IMR-90 (cell line): ENCODE data around the gene CCDC116. TPM values are rescaled to one million over a fixed set of nuclear protein-coding genes. Genes with fewer than 3 reads are reported as not detected.

ENCODE experiments used
- ATAC-seq: fragments of 200-7000 bp; cut with Tn5 transposase; 2 replicates; pipeline ENCODE4 v1.9.1; 2020; ENCODE audit warnings: low read depth, mild to moderate bottlenecking, moderate library complexity
- BruUV-seq: library from RNA; stranded (reverse); fragments of 400-500 nt; replicated peaks from 2 replicates; lab custom pipeline; 2021; lab: Mats Ljungman, UMichigan
- CTCF ChIA-PET: fragments of 300-600 bp; formaldehyde crosslinking; extraction: SDS; loops from one replicate; lab custom pipeline; 2021; ENCODE audit warnings: antibody characterized with exemption; lab: Yijun Ruan, JAX
- POLR2A ChIA-PET: fragments of 300-600 bp; sonication (Branson Sonifier 250); formaldehyde crosslinking; loops from one replicate; lab custom pipeline; 2022; ENCODE audit warnings: antibody characterized with exemption; ENCODE audit not compliant: unreplicated experiment; lab: Charles Lee
- DNase-seq: peaks from one replicate; pipeline ENCODE4 v3.0.0; 2013
- H2AFZ ChIP-seq: replicated peaks from 2 replicates; pipeline ENCODE3; 2013; ENCODE audit warnings: low read length, mild to moderate bottlenecking; ENCODE audit not compliant: poor library complexity
- H2AK5ac ChIP-seq: 2 replicates; pipeline ENCODE4 v1.6.1; 2013; ENCODE audit warnings: low read depth, low read length, inconsistent platforms
- H2AK9ac ChIP-seq: replicated peaks from 2 replicates; pipeline ENCODE3; 2013; ENCODE audit warnings: mild to moderate bottlenecking, low read depth, low read length, moderate library complexity; ENCODE audit not compliant: poor library complexity
- H2BK120ac ChIP-seq: 2 replicates; pipeline ENCODE4 v1.6.1; 2013; ENCODE audit warnings: low read depth, low read length, inconsistent platforms
- H2BK15ac ChIP-seq: 3 replicates; pipeline ENCODE4 v1.6.1; 2013; ENCODE audit warnings: low read depth, low read length, inconsistent platforms
- H2BK20ac ChIP-seq: 2 replicates; pipeline ENCODE4 v1.6.1; 2013; ENCODE audit warnings: low read depth, mild to moderate bottlenecking, inconsistent platforms, low read length, moderate library complexity
- H2BK5ac ChIP-seq: 2 replicates; pipeline ENCODE4 v1.6.1; 2013; ENCODE audit warnings: mild to moderate bottlenecking, low read depth, low read length, inconsistent platforms; ENCODE audit not compliant: poor library complexity, severe bottlenecking
- H3K14ac ChIP-seq: replicated peaks from 2 replicates; pipeline ENCODE4 v1.6.1; 2013; ENCODE audit warnings: low read depth, low read length, inconsistent platforms
- H3K18ac ChIP-seq: 2 replicates; pipeline ENCODE4 v1.6.1; 2013; ENCODE audit warnings: low read depth, low read length, control low read depth
- H3K23ac ChIP-seq: 2 replicates; pipeline ENCODE4 v1.6.1; 2013; ENCODE audit warnings: low read depth, low read length, inconsistent platforms
- H3K27ac ChIP-seq: 2 replicates; pipeline ENCODE4 v1.5.1; 2013; ENCODE audit warnings: mild to moderate bottlenecking, control low read depth, low read length; ENCODE audit not compliant: insufficient read depth
- H3K27me3 ChIP-seq: 2 replicates; pipeline ENCODE4 v1.6.1; 2013; ENCODE audit warnings: low read length; ENCODE audit not compliant: control insufficient read depth, insufficient read depth
- H3K36me3 ChIP-seq: 2 replicates; pipeline ENCODE4 v1.6.1; 2013; ENCODE audit warnings: low read length, mixed read lengths; ENCODE audit not compliant: control insufficient read depth, insufficient read depth
- H3K4ac ChIP-seq: 2 replicates; pipeline ENCODE4 v1.6.1; 2013; ENCODE audit warnings: low read depth, low read length, inconsistent platforms
- H3K4me1 ChIP-seq: 2 replicates; pipeline ENCODE4 v1.6.1; 2013; ENCODE audit warnings: low read length, mixed read lengths; ENCODE audit not compliant: control insufficient read depth, insufficient read depth
- H3K4me2 ChIP-seq: 2 replicates; pipeline ENCODE4 v1.6.1; 2013; ENCODE audit warnings: low read depth, mild to moderate bottlenecking, control low read depth, low read length, moderate library complexity
- H3K4me3 ChIP-seq: 2 replicates; pipeline ENCODE4 v1.5.1; 2013; ENCODE audit warnings: low read depth, mild to moderate bottlenecking, control low read depth, low read length, moderate library complexity; ENCODE audit not compliant: insufficient read depth
- H3K56ac ChIP-seq: 2 replicates; pipeline ENCODE4 v1.6.1; 2013; ENCODE audit warnings: low read length, inconsistent platforms; ENCODE audit not compliant: insufficient read depth; ENCODE audit errors: extremely low read depth
- H3K79me1 ChIP-seq, 2 experiments: 2 replicates each; pipeline ENCODE4 v1.6.1; 2013; ENCODE audit warnings: low read length in 2 of 2, inconsistent platforms in 1 of 2, low read depth in 1 of 2
- H3K9ac ChIP-seq: 2 replicates; pipeline ENCODE4 v1.6.1; 2013; ENCODE audit warnings: low read depth, low read length, control low read depth
- H3K9me1 ChIP-seq: 2 replicates; pipeline ENCODE4 v1.6.1; 2013; ENCODE audit warnings: low read length, inconsistent platforms; ENCODE audit not compliant: insufficient read depth
- H3K9me3 ChIP-seq: 2 replicates; pipeline ENCODE4 v1.6.1; 2013; ENCODE audit warnings: low read length; ENCODE audit not compliant: control insufficient read depth, insufficient read depth
- H4K20me1 ChIP-seq: 2 replicates; pipeline ENCODE4 v1.6.1; 2013; ENCODE audit warnings: low read length, inconsistent platforms; ENCODE audit not compliant: insufficient read depth
- H4K5ac ChIP-seq: 2 replicates; pipeline ENCODE4 v1.6.1; 2013; ENCODE audit warnings: mild to moderate bottlenecking, low read depth, low read length, control low read depth
- H4K8ac ChIP-seq, 2 experiments: 2 replicates each; pipeline ENCODE4 v1.6.1; 2013; ENCODE audit warnings: low read depth in 2 of 2, low read length in 2 of 2, control low read depth in 1 of 2, inconsistent platforms in 1 of 2
- H4K91ac ChIP-seq: 2 replicates; pipeline ENCODE4 v1.6.1; 2013; ENCODE audit warnings: low read depth, low read length, inconsistent platforms; ENCODE audit not compliant: insufficient read depth
- BHLHE40 ChIP-seq: fragments of 150-350 bp; IDR thresholded peaks from 2 replicates; pipeline ENCODE4 v1.6.1; 2016; ENCODE audit warnings: mild to moderate bottlenecking, low read depth, low read length
- CEBPB ChIP-seq: IDR thresholded peaks from 2 replicates; pipeline ENCODE4 v1.6.1; 2012; ENCODE audit warnings: low read depth, low read length, improper control_type of control experiment
- CHD1 ChIP-seq: IDR thresholded peaks from 2 replicates; pipeline ENCODE4 v1.6.1; 2012; ENCODE audit warnings: low read depth, low read length, improper control_type of control experiment
- FOS ChIP-seq: fragments of 150-350 bp; IDR thresholded peaks from 2 replicates; pipeline ENCODE4 v1.6.1; 2016; ENCODE audit warnings: low read depth, low read length
- MAFK ChIP-seq: IDR thresholded peaks from 2 replicates; pipeline ENCODE4 v1.6.1; 2012; ENCODE audit warnings: low read depth, low read length, improper control_type of control experiment
- MAZ ChIP-seq: IDR thresholded peaks from 2 replicates; pipeline ENCODE4 v1.6.1; 2012; ENCODE audit warnings: low read depth, mild to moderate bottlenecking, low read length, improper control_type of control experiment, moderate library complexity, borderline replicate concordance
- POLR2A ChIP-seq: IDR thresholded peaks from 2 replicates; pipeline ENCODE4 v1.6.1; 2012; ENCODE audit warnings: mild to moderate bottlenecking, low read depth, low read length
- RFX5 ChIP-seq: IDR thresholded peaks from 2 replicates; pipeline ENCODE4 v1.8.0; 2012; ENCODE audit warnings: low read depth, mild to moderate bottlenecking, low read length, moderate library complexity
- SMC3 ChIP-seq: fragments of 150-350 bp; IDR thresholded peaks from 2 replicates; pipeline ENCODE4 v1.6.1; 2016; ENCODE audit warnings: low read depth, mild to moderate bottlenecking, antibody characterized with exemption, low read length, moderate library complexity
- WGBS, 2 experiments: methylation state at CpG; one replicate each; pipeline versions ENCODE4 v1.1.5 to v1.1.7; 2013; ENCODE audit warnings: missing lambda C conversion rate in 2 of 2; ENCODE audit not compliant: insufficient read length in 1 of 2; ENCODE audit errors: extremely low coverage in 2 of 2; 5-methylcytosine and 5-hydroxymethylcytosine counted together
- dilution Hi-C: fragments of 300-500 bp; cut with HindIII; formaldehyde crosslinking; loops from one replicate; pipeline ENCODE4 v1.14.3; 2018; ENCODE audit warnings: low sequenced_read_pairs; ENCODE audit not compliant: unreplicated experiment
- in situ Hi-C: fragments of 300-500 bp; cut with MboI; formaldehyde crosslinking; loops from 3 replicates; pipeline ENCODE4 v1.14.3; 2019; ENCODE audit warnings: low sequenced_read_pairs, inconsistent platforms, mixed read lengths
- intact Hi-C: fragments of 100-400 bp; cut with micrococcal nuclease; formaldehyde crosslinking; loops from 2 replicates; pipeline ENCODE4 v1.10.0; 2022
- polyA plus RNA-seq, 3 experiments: library from polyadenylated mRNA; depleted of rRNA; stranded (reverse); fragments of >200 nt; gene quantifications; 2 replicates each; pipeline ENCODE4 v1.2.3, GENCODE V29; 2012; ENCODE audit warnings: low replicate concordance in 1 of 3
- total RNA-seq: library from RNA; depleted of rRNA; stranded (reverse); fragments of >200 nt; gene quantifications from 2 replicates; pipeline ENCODE4 v1.2.3, GENCODE V29; 2012
- TF ChIP-seq, protein P1 (sequence below): fragments of 150-350 bp; IDR thresholded peaks from 2 replicates; pipeline ENCODE4 v1.6.1; 2017; ENCODE audit warnings: mild to moderate bottlenecking, antibody characterized with exemption, low read length, low read depth

Gene CCDC116
- total and polyA plus RNA-seq, 2 of the 4 experiments (the other 2 are of a cell fraction) = under 0.01 to 0.27 TPM

DNA sequence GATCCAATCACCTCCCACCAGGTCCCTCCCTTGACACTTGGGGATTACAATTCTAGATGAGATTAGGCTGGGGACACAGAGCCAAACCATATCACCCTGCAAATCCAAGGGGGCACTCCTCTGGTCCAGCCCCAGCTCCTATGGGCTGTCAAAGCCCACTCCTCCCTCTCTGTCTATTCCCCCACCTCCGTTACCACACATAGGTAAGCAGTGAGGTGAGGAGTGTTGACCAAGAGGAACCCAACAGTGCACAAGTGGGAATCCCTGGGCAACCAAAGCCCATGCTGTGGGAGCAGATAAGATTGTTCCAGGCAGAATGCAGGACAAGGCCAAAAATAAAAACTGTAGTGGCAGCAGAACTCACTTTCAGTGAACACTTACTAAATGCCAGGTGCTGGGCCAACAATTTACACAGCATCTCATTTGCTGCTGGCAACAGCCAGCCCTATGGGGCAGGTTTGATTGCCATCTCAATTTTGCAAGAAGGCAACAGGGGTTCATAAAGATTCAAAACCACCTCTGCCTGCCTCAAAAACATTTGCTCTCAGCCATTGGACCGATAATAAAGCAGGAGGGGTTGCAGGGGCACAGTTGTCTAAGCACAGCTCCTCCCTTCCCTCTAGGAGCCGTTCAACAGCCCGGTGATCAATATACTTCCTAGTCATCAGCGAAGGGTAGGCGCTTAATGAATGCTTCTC, 18.4 kb downstream of the CCDC116 start:
- CTCF ChIA-PET = no interaction called here

More for the DNA sequence above, 18.4 kb downstream of the CCDC116 start:
- H3K9me3 ChIP-seq = no peaks in the 10 kb centered on the region
- POLR2A ChIA-PET = interaction anchor here (0.7 kb wide), 1 partner anchor 9 kb away, joined by 3 read pairs; the partner anchor contains the start of gene SDF2L1
- peaks cover 4% of the 10 kb centered on the region; the same call in 1 of the 2 replicates for H4K20me1 ChIP-seq
- peaks cover 2% of the 10 kb centered on the region; the same call in 1 of the 2 replicates for H3K36me3 ChIP-seq
- H3K4ac ChIP-seq = peak overlapping the region; percentile 41; the same call in 1 of the 2 replicates
- H4K91ac ChIP-seq = no peak overlapping the region
- no peak overlapping the region for H2BK15ac ChIP-seq
- peak overlapping the region; percentile 43 for H3K9ac ChIP-seq
- peak overlapping the region; percentile 55; the same call in 1 of the 2 replicates for H3K23ac ChIP-seq
- peak overlapping the region; percentile 99 for H2AFZ ChIP-seq
- no peak overlapping the region for H4K5ac ChIP-seq
- peaks cover 8% of the 10 kb centered on the region for H3K4me1 ChIP-seq
- TF ChIP-seq SMC3 (no peak), FOS (no peak), CHD1 (no peak), POLR2A (no peak), MAZ (no peak), RFX5 (no peak), BHLHE40 (no peak), MAFK (no peak), CEBPB (no peak)
- TF ChIP-seq, protein P1, sequence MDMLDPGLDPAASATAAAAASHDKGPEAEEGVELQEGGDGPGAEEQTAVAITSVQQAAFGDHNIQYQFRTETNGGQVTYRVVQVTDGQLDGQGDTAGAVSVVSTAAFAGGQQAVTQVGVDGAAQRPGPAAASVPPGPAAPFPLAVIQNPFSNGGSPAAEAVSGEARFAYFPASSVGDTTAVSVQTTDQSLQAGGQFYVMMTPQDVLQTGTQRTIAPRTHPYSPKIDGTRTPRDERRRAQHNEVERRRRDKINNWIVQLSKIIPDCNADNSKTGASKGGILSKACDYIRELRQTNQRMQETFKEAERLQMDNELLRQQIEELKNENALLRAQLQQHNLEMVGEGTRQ = no peak
- dilution Hi-C loops = no loop called here
- peak overlapping the region; percentile 68 for H3K4me2 ChIP-seq
- peak overlapping the region in 1 of 2 experiments; percentile 2; a peak in 1 of 4 replicates for H4K8ac ChIP-seq
- BruUV-seq = no TSS peak
- peak overlapping the region; percentile 84 for H3K4me3 ChIP-seq
- 0% methylated on average over 1 of the region's 6 CpGs; no CpG with 5 or more reads in 1 of the 2 experiments for WGBS, 2 experiments
- peak overlapping the region; percentile 69 for H2AK9ac ChIP-seq
- H3K79me1 ChIP-seq = peaks cover 3 to 32% of the 10 kb centered on the region in 2 experiments; a peak in 3 of 4 replicates
- no peak overlapping the region for H3K18ac ChIP-seq
- DNase-seq = no peak
- 0 out of 2 replicates have a peak overlapping the region, but pooled peaks have one; percentile 4 for H3K14ac ChIP-seq
- in situ Hi-C loops = no loop called here
- 0 out of 2 replicates have a peak overlapping the region, but pooled peaks have one; percentile 2 for H2AK5ac ChIP-seq
- ATAC-seq = no peak; the same call in 1 of the 2 replicates
- H2BK20ac ChIP-seq = no peak overlapping the region
- H2BK120ac ChIP-seq = no peak overlapping the region
- no peak overlapping the region for H2BK5ac ChIP-seq
- no peak overlapping the region; the same call in 1 of the 2 replicates for H3K27ac ChIP-seq
- no peaks in the 10 kb centered on the region for H3K27me3 ChIP-seq
- intact Hi-C loops = no loop called here
- H3K56ac ChIP-seq = peak overlapping the region; percentile 14; the same call in 1 of the 2 replicates
- H3K9me1 ChIP-seq = peaks cover 8% of the 10 kb centered on the region
